Left renal pelvis (tissue), 4 donors: ENCODE results near the gene MAGI1. TPM values are rescaled to one million over a fixed set of nuclear protein-coding genes. Genes with fewer than 3 reads are reported as not detected.

Experiments
- DNase-seq, 4 donors: peaks; one replicate each; pipeline ENCODE4 v3.0.0-alpha.2; 2013; ENCODE audit warnings: low read depth in 4 of 4, low spot score in 3 of 4
- polyA plus RNA-seq, 4 donors: library from polyadenylated mRNA; unstranded; fragments of 120-200 nt; gene quantifications; one replicate each; pipeline ENCODE4 v1.2.1, GENCODE V29; 2013; ENCODE audit not compliant: insufficient read length in 4 of 4

MAGI1 gene
- polyA plus RNA-seq, 4 donors = 9.3 to 33.8 (median 26.9) TPM

- no peak for DNase-seq
These were observed 557.6 kb downstream of the MAGI1 start for GRCh38 chr3:65481085-65481484.

- no peak for DNase-seq
These were observed 558.7 kb downstream of the MAGI1 start for GRCh38 chr3:65479990-65480389.

GRCh38 chr3:65478551-65479500 is 559.9 kb downstream of the MAGI1 start:
- no peak for DNase-seq

GRCh38 chr3:65473736-65474135 is 565.0 kb downstream of the MAGI1 start:
- DNase-seq = no peak

GRCh38 chr3:65472501-65472900 is 566.2 kb downstream of the MAGI1 start:
- DNase-seq = no peak

- DNase-seq = no peak
These were observed 572.3 kb downstream of the MAGI1 start for GRCh38 chr3:65466300-65466988.

GRCh38 chr3:65449841-65450428 is 588.8 kb downstream of the MAGI1 start:
- no peak for DNase-seq

GRCh38 chr3:65448120-65448519 is 590.6 kb downstream of the MAGI1 start:
- no peak for DNase-seq

- no peak for DNase-seq
These were observed 593.0 kb downstream of the MAGI1 start for GRCh38 chr3:65445573-65446169.

GRCh38 chr3:65444447-65444815 is 594.3 kb downstream of the MAGI1 start:
- DNase-seq = no peak

GRCh38 chr3:65443739-65444446 is 594.8 kb downstream of the MAGI1 start:
- no peak for DNase-seq

- peak; percentile 14 to 42 (median 38) for DNase-seq
These were observed 599.0 kb downstream of the MAGI1 start for GRCh38 chr3:65439641-65440284.

- DNase-seq = no peak
These were observed 600.1 kb downstream of the MAGI1 start for GRCh38 chr3:65438612-65439011.

- DNase-seq = no peak
These were observed 600.6 kb downstream of the MAGI1 start for GRCh38 chr3:65438096-65438495.

- no peak for DNase-seq
These were observed 602.1 kb downstream of the MAGI1 start for GRCh38 chr3:65436580-65436979.

- DNase-seq = no peak
These were observed 605.2 kb downstream of the MAGI1 start for GRCh38 chr3:65433480-65433879.

- DNase-seq = no peak
These were observed 606.2 kb downstream of the MAGI1 start for GRCh38 chr3:65432388-65433003.

- no peak for DNase-seq
These were observed 612.8 kb downstream of the MAGI1 start for GRCh38 chr3:65425880-65426279.

- no peak for DNase-seq
These were observed 616.6 kb downstream of the MAGI1 start for GRCh38 chr3:65422154-65422553.

- no peak for DNase-seq
These were observed 619.5 kb downstream of the MAGI1 start for GRCh38 chr3:65419233-65419632.
